ENCODE data around the gene SLC51A.

DNA sequence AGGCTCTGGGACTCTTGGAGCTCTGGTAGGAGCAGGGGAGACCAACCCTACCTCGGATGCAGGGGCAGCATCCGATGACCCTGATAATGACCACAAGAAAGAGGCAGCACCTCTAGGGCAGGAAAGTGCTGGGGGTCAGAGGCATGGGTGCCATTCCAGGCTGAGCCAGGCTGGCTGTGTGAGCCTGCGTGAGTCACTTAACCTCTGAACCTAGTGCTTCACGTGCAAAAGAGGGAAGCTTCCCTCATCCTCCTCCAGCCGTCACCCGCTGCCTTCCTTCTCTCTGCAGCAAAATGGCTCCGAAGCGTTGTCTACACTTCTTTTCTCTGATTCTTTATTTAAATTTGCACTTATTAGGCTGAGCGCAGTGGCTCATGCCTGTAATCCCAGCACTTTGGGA is 40.6 kb upstream of the SLC51A start:
- TF ChIP-seq TCF12 (IDR thresholded peaks at IDR 0.05; ENCODE audit: low read depth) (no peak), YY1 (IDR thresholded peaks at IDR 0.05; ENCODE audit: low read depth) (no peak), RAD21 (IDR thresholded peaks at IDR 0.05; ENCODE audit: low read depth) (no peak), FOXM1 (IDR thresholded peaks at IDR 0.05; ENCODE audit: borderline replicate concordance, low read depth) (no peak)

Data from Ishikawa (cell line).